IPS-NIHi11 (cell line): ENCODE data around the gene SUOX.
"Not testable (repeated sequence)": the region's sequence is repeated elsewhere in the genome, so short reads cannot be mapped to it uniquely, and the experiment has no call there.

ENCODE experiments used
- DNase-seq: peaks from one replicate; pipeline ENCODE4 v3.0.0; 2012; ENCODE audit warnings: mixed read lengths, low spot score

SUOX gene

DNA sequence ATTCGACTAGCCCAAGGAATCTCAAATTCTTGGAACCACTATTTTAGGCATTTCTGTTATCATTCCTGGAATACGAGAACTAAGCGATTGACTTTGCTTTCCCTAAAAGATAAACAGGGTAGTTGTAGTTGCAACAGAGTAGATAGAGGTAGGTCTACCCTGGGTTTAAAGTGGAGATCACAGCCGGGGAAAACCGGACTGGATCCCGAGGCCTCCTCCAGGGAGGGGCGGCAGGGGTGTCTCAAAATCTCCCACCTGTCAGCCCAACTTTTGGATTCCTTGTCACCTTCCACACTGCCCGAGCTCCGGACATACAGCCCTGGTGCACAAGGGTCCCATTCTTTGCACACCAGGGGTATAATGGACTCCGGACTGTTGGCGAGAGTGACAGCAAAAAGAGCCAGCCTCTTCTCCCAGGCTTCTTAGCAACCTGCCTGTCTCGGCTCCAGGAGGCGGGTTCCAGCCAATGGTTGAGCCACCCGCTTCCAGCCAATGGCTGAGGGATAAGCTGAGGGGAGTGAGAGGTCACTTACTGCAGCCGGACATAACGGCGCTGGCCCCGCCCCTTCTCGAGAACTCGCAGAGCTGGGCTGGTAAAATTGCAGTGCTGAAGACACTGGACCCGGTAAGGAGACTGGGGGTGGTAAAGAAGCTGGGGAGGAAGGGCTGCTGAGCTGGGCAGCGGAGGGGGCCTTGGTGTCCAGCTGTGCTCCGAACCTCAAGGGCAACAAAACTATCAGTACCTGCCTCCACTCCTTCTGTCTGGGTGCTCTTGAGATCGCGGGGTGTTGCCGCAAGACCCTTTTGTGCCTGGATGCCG, at the start of gene SUOX:
TSS of gene SUOX (plus strand) at position 562 of the 820 bp plus-strand sequence. CDS start 4,946 bp downstream, outside the sequence.
- peak; percentile 99 for DNase-seq

DNA sequence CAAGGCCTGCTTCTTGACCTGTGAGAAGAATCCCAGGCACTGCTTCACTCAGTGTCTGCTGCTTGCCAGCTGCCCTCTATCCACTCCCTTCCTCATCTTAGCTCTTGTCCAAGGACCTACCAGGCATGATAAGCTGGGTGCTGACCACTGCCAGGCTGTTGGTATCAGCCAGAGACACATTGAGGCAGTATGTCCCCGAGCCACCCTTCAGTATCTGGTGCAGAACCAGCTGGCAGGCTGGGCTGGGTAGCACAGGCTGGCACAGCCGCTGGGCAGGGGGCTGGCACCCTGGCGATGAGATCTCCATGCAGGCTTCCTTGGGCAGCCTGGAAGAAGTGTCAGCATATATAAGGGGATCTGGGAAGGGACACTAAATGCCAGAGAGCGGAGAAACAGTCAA, 41.7 kb upstream of the SUOX start:
- DNase-seq: no peak

DNA sequence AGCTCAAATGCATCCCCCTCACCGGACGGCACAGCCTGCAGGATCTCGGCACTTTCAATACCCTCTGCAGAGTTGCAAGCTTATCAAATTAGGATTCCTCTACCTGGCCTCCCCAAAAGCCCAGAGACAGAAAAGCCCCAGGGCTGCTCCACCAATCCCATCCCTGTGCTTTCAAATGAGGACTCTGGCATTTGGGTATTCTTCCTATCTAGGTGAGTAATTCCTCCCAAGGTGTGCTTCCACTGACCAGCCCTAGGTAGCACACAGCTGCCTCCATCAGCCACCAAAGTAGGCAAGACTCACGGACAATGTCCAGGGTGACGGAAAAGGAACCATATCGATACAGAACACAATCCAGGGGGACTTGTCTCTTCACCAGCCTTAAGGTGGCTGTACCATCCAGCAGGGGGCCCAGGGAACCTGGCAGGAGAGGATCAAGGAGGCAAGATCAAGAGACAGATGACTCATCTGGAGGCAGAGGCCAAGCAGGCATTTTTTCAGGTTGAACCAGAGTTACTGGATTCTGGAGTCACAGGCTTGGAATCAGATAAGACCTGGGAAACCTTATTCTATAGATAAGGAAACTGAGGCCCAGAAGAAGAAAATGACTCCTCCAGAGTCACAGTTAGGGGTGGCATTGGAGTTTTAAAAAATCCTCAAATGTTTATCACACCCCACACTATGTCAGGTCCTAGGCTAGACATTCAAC, 41.1 kb upstream of the SUOX start:
- peak; percentile 52 for DNase-seq

DNA sequence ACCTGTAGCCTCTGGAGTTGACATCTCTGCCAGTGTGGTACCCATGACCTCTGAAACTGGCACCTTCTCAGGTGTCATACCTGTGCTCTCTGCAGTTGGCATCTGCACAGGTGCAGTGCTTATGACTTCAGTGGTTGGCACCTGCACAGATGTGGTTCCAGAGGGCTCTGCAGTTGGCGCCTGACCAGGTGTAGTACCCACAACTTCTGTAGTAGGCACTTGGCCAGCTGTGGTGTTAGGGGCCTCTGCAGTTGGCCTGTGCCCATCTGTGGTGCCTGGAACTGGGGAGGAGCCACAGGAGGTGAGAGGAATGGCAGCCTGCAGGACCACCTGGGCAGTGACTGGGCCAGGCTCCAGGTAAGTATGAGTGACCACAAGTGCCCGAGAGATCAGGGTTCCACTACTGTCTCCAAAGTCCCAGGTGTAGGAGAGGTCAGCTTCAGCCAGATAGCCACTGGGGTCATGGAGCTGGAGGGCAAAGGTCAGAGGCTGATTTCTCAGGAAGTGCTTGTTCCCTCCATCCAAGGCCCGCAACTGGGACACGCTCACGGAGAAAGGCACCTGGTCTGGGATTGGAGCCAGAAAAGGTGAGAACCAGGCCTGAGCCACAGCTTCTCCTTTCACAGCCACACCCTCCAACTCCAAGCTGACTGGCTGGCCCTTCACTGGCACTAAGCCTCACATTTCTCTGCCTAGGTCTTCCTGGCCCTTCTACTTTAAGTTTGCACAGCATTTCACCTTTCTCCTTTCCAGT, 39.8 kb upstream of the SUOX start:
- peak; percentile 57 for DNase-seq

DNA sequence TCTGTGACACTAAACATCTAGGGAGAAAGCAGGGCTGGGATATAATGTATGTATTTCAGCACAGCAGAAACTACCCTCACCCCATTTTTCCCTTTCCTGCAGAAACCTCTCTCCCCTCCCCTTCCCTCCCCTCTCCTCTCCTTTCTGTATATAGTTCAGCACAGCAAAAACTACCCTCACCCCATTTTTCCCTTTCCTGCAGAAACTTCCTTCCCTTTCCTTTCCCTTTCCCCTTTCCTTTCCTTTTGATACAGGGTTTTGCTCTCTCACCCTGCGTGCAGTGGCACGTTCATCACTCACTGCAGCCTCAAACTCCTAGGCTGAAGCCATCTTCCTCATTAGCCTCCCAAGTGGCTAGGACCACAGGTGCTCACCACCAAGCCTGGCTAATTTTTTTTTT, 33.3 kb upstream of the SUOX start:
- no peak for DNase-seq

DNA sequence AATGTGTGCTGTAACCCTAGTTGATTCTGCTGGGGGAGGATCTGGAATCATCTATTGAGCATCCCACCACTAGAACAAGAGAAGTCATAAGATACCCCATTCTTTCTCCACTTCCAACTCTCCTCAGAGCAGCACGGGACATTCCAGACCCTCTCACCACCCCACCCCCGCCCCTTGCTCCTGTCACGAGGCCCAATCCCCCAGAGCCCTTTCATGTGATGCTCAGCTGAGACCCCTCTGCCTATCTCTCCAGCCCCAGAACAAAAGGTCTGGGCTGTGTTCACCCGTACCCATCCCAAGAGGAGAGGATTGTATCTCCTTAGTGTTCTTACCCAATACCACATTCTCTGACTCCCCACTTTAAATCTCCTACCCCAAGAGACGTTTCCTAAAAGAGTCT, 31.8 kb upstream of the SUOX start:
- DNase-seq: peak; percentile 31

DNA sequence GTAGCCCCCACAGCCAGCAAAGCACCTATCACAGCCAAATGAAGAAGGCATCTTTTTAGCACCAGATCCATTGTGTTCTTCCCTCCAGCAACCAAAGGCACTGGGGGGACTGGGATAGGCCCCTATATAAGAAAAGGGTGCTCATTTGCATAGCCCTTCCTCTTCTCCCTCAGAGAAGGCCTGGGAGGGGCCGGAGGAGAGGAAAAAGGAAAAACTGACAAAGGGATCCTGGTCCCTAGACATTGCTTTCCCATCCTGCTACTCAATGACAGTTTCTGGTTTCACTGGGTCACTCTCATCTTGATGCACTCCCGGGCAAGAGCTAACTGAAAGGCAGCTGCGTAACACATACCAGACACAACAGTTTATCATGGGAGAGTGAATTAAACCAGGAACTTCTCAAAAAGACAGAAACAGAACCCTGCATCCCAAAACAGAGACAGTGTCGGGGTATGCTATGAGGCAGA, 31.1 kb upstream of the SUOX start, which contains the start of gene PMEL:
TSS of gene PMEL (minus strand) at position 102 of the 467 bp plus-strand sequence. CDS start at position 71, 31 bp downstream.
- DNase-seq: peak; percentile 58

DNA sequence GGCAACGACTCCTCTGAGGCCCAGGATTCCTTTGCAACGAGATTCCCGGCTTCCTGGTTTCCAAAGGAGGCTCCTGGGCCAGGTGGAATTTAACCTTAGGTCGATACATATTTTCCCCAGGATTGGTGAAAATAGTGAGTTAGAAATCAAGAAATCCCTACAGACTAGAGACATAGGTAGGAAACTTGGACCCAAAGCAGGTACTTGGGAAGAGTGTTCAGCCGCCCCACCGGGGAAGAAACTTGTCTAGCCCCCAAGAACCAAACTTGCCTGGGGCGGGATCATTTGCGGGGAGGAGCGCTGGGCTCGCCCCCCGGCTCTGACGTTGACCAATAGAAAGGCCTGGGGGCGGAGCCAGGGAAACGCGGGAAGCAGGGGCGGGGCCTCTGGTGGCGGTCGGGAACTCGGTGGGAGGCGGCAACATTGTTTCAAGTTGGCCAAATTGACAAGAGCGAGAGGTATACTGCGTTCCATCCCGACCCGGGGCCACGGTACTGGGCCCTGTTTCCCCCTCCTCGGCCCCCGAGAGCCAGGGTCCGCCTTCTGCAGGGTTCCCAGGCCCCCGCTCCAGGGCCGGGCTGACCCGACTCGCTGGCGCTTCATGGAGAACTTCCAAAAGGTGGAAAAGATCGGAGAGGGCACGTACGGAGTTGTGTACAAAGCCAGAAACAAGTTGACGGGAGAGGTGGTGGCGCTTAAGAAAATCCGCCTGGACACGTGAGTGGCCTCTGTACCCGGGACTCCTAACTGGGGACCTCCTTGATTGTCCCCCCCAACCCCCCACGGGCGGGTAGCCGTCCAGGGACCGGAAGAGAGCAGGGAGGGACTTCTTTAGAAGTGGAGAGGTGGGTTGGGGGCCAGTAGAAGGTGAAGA, 30.4 kb upstream of the SUOX start, which contains the start of gene CDK2:
TSS of gene CDK2 (plus strand) at position 423 of the 874 bp plus-strand sequence. CDS start at position 602, 179 bp downstream.
- DNase-seq: peak; percentile 94

DNA sequence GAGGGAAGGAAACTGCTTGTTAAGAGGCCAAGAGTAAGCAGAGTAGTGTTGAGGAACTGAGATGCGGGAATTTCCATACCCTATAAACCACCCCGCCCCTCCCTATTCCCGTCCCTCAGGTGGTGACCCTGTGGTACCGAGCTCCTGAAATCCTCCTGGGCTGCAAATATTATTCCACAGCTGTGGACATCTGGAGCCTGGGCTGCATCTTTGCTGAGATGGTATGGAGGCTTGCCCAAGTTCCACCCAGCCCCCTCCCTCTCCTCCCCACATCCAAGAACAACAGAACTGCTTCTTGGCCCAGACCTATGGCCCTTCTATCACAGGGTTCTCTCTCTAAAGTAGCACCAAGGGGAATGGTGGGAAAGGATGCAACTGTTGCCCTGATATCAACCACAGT, 27.7 kb upstream of the SUOX start:
- DNase-seq: no peak

DNA sequence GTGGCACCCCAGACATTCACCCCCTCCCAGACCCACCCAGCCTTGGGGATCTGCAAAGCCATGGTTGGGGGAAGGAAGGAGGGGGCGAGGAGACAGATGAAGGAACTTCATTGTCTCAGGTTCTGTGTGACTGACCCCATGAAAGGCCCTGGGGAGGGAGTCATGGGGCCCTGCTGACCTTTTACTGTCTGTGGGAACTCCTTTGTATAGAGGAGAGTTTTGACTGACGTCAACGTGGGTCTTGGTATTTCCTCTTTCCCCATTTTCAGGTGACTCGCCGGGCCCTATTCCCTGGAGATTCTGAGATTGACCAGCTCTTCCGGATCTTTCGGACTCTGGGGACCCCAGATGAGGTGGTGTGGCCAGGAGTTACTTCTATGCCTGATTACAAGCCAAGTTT, 26.3 kb upstream of the SUOX start:
- DNase-seq: no peak

DNA sequence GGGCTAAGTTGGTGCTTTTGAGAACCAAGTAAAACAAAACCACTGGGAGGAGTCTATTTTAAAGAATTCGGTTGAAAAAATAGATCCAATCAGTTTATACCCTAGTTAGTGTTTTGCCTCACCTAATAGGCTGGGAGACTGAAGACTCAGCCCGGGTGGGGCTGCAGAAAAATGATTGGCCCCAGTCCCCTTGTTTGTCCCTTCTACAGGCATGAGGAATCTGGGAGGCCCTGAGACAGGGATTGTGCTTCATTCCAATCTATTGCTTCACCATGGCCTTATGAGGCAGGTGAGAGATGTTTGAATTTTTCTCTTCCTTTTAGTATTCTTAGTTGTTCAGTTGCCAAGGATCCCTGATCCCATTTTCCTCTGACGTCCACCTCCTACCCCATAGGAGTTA, 25.0 kb upstream of the SUOX start:
- no peak for DNase-seq

DNA sequence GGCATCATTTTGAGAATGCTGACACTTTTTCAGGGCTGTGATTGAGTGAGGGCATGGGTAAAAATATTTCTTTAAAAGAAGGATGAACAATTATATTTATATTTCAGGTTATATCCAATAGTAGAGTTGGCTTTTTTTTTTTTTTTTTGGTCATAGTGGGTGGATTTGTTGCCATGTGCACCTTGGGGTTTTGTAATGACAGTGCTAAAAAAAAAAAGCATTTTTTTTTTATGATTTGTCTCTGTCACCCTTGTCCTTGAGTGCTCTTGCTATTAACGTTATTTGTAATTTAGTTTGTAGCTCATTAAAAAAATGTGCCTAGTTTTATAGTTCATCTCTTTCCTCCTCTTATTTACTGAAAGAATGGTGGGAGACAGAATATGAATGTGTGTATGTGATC, 24.6 kb upstream of the SUOX start:
- DNase-seq: no peak

DNA sequence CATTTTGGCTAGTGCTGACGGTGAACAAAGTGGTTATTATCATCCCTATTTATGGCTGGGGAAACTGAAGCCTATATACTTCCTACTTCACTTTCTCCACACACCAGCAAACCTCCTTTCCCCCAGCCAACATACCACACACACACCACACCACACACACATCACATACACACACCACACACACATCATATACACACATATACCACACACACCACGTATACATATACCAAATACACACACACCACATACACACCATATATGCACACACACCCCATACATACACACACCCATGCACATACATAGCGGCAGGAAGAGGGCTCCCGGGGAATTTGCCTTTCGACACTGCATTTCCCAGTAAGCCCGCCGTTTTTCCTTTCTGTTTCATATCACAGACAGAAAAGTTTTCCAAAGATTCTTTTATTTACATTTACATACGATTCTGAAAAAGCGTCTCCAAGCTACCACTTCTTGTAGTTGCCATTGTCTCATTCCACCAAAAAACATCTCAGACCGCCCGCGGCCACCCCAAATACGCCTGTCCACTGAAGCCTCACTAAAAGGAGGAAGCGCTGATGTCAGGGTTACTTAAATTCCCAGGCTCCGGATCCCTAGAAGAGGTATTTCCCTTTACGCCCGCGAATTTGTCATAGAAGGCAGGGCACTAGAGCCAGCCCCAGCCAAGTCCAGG, 24.0 kb upstream of the SUOX start:
- no peak for DNase-seq

DNA sequence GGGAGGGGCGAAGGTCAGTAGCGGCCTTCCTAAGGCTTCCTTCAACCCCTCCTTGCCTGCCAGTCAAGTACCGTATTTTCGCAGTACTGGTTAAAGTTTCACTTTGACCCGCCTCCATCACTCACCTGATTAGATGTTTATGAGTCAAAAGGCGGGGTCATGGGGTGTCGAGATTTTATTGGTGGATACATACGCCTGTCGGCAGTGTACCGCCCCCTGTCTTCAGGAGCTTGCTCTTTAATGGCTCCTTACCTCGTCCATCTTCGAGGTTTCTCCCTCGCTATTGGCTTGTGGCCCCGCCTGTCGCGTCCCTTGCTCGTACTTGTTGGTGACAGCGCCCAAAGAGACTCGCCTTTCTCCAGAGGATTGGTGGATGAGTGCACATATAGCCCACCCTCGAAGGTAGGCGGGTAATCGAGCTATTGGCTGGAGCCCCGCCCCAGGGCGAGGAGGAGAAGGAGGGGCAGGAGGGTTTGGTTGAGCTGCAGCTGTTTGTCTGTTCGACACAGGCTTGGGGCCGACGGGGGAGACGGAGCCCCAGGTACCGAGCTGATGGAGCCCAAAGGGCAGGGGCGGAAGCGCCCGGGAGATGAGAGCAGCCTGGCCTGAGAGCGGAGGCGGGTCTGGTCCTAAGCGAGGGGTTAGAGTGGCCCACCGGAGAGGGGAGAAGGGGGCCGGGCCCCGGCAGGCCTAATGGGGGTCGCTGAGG, 23.3 kb upstream of the SUOX start, which contains the start of gene RAB5B:
TSS of gene RAB5B (plus strand) at position 480 of the 709 bp plus-strand sequence. CDS start 12,883 bp downstream, outside the sequence.
- DNase-seq: peak; percentile 95

DNA sequence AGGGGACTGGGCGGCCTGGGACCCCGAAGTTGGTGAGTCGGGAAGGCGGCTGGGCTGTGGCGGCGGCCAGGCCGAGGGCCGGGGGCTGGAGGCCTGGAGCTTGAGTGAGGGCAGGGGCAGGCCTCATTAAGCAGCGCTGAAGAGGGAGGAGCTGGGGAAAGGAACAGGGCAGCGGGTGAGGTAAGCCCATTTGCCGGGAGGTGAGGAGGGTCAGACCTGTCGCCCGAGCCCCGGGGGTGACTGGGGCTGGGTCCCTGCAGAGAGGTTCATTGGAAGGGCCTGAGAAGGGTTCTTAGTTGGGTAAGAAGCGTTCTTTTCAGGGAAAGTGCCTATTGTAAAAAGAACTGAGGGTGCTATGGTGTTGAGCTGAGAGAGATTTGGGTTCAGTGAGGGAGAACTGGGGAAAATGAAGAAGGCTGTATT, 22.8 kb upstream of the SUOX start:
- DNase-seq: peak; percentile 75

DNA sequence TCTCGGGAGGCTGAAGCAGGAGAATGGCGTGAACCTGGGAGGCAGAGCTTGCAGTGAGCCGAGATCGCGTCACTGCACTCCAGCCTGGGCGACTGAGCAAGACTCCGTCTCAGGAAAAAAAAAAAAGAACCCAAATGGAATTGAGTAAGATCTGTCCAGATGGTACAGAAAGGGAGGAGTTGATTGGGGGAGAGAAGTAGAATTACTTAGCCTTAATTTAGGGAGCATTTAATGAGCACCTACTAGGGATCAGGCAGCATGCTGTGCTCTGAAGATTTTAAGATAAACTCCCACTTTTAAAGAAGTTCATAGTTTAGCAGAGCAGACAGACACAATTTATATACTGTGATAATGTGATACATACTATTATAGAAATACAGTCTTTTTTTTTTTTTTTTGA, 18.7 kb upstream of the SUOX start:
- DNase-seq: no peak

DNA sequence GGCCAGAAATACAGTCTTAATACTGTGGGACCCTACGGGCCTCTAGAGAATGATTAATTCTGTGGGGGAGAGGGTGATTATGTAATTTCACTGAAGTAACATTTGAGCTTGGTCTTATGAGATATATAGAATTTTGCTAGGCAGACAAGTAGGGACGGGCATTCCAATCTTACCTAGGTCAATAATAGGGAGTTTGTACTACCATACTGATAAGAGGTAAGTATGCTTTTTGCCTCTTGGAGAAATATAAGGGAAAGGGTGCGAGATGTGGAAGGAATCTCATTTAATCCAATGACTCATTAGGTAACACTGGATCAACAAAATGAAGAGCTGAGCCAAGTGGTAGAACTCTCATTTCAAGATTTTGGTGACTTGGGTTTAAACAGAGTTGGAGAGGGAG, 18.0 kb upstream of the SUOX start:
- no peak for DNase-seq

DNA sequence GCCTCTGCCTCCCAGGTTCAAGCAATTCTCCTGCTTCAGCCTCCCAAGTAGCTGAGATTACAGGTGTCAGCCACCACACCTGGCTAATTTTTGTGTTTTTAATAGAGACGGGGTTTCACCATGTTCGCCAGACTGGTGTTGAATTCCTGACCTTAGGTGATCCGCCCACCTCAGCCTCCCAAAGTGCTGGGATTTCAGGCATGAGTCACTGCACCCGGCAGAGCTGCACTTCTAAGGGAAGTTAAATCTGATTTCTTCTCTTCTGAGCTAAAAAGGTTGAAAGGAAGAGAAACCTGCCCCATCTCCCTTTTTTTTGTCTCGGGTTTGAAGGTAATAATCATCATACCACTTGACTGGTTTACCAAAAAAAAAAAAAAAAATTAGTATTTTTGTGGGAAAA, 15.2 kb upstream of the SUOX start:
- DNase-seq: not testable (repeated sequence)

DNA sequence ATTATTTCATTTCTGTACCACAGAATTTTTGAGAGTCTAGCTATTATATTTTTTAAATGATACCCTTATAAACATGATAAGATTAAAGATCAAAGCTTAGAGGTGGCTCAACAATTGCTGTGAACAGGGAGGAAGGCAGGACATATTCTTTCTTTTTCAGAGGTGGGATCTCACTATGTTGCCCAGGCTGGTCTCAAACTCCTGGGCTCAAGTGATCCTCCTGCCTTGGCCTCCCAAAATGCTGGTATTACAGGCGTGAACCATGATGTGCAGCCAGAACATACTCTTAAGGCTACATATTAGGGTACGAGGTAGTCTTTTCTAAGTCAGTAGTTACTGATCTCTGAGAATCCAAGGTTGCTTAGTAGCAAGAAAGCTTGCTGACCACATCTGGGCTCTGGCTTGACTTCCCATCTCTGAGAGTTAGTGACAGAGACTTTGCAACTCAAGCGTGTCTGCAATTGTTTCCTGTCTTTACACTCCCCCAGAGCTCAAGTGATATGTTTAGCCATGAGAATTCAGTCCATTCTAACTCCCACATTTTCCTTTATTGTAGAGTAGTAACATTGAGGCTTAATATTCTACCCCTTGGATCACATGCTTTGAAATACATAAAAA, 14.6 kb upstream of the SUOX start:
- DNase-seq: no peak
